Measurements from ENCODE around the gene TBX4.

TBX4 gene

DNA sequence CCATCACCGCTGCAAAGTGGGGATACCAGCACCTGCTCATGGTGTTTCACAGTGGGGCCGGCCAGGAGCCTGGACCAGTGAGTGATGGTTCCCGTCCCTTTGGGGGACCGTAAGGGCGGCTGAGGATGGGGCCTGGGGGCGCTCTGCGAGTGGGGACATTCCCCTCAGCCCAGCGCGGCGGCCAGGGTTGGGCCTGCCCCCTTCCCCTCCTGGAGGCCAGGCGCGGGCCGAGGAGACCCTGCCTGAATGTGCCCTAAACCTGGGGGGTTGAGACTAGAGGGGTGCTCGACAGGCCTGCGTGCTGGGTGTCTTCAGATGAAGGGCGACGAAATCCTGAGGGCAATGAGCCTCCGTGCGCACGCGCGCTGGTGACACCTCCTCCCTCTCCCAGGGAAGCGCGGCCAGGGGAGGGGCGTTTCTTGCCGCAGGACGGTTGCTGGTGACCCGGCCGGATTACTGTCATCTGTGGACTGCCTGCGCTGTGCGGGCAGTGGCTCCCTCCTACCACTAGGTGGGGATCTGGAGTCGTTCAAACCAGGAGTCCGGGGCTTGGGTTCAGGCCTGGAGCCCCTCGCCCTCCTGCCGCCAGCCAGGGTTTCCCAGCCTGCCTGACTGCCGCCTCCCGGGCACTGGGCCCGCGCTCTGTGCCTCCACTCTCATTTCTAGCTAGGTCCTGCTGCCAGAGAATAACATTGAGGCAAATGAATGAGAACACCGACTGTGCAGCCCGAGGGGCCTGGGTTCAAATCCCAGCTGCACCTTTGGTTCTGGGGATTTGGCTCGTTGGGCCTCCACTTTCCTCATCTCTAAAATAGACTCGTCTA lies 35.5 kb upstream of the TBX4 start:
- H3K9me3 ChIP-seq (ENCODE audit: low read depth, low read length), result no peaks in the 10 kb centered on the region
- no peak overlapping the region for H3K4me3 ChIP-seq
- no peak overlapping the region for H3K27ac ChIP-seq
- no peak for DNase-seq (ENCODE audit: low read depth, low spot score)
- TF ChIP-seq EZH2 (IDR thresholded peaks at IDR 0.05), result no peak
- no peak for TF ChIP-seq FOXP2 (optimal IDR thresholded peaks at IDR 0.05; ENCODE audit: control extremely low read depth, extremely low read length, insufficient read depth)
- no peak for TF ChIP-seq POLR2AphosphoS5 (IDR thresholded peaks at IDR 0.05; ENCODE audit: borderline replicate concordance, low read depth, low read length)
- H3K9ac ChIP-seq (ENCODE audit: insufficient read length), result no peak overlapping the region
- no peaks in the 10 kb centered on the region for H3K36me3 ChIP-seq (ENCODE audit: insufficient read depth, low read length)

DNA sequence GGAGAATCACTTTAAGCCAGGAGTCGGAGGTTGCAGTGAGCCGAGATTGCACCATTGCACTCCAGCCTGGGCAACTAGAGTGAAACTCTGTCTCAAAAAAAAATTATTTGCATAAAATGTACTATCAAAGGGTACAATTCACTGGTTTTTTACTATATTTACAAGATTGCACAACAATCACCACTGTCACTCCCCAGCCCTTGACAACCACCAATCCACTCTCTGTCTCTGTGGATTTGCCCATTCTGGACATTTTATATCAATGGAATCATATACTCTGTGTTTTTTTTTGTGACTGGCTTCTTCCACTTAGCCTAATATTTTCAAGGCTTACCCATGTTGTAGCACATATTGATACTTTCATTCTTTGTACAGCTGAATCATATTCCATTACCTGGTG lies 33.8 kb upstream of the TBX4 start:
- TF ChIP-seq POLR2AphosphoS5 (IDR thresholded peaks at IDR 0.05; ENCODE audit: borderline replicate concordance, low read depth, low read length), result no peak
- no peak for TF ChIP-seq FOXP2 (optimal IDR thresholded peaks at IDR 0.05; ENCODE audit: control extremely low read depth, extremely low read length, insufficient read depth)
- TF ChIP-seq EZH2 (IDR thresholded peaks at IDR 0.05), result no peak
- Histone ChIP-seq H3K36me3 (ENCODE audit: insufficient read depth, low read length) (no peaks in the 10 kb centered on the region), H3K9ac (ENCODE audit: insufficient read length) (no peak overlapping the region), H3K4me3 (no peak overlapping the region), H3K27ac (no peak overlapping the region), H3K9me3 (ENCODE audit: low read depth, low read length) (no peaks in the 10 kb centered on the region)
- no peak for DNase-seq (ENCODE audit: low read depth, low spot score)

GRCh38 chr17:61419496-61420046 lies 32.7 kb upstream of the TBX4 start:
- no peaks in the 10 kb centered on the region for H3K9me3 ChIP-seq (ENCODE audit: low read depth, low read length)
- no peak overlapping the region for H3K27ac ChIP-seq
- no peak overlapping the region for H3K9ac ChIP-seq (ENCODE audit: insufficient read length)
- TF ChIP-seq EZH2 (IDR thresholded peaks at IDR 0.05) (no peak), POLR2AphosphoS5 (IDR thresholded peaks at IDR 0.05; ENCODE audit: borderline replicate concordance, low read depth, low read length) (no peak), FOXP2 (optimal IDR thresholded peaks at IDR 0.05; ENCODE audit: control extremely low read depth, extremely low read length, insufficient read depth) (no peak)
- no peak overlapping the region for H3K4me3 ChIP-seq
- DNase-seq (ENCODE audit: low read depth, low spot score), result no peak
- no peaks in the 10 kb centered on the region for H3K36me3 ChIP-seq (ENCODE audit: insufficient read depth, low read length)

GRCh38 chr17:61420052-61420451 lies 32.2 kb upstream of the TBX4 start:
- Histone ChIP-seq H3K36me3 (ENCODE audit: insufficient read depth, low read length) (no peaks in the 10 kb centered on the region), H3K4me3 (no peak overlapping the region), H3K9me3 (ENCODE audit: low read depth, low read length) (no peaks in the 10 kb centered on the region), H3K9ac (ENCODE audit: insufficient read length) (no peak overlapping the region), H3K27ac (no peak overlapping the region)
- no peak for TF ChIP-seq FOXP2 (optimal IDR thresholded peaks at IDR 0.05; ENCODE audit: control extremely low read depth, extremely low read length, insufficient read depth)
- no peak for TF ChIP-seq POLR2AphosphoS5 (IDR thresholded peaks at IDR 0.05; ENCODE audit: borderline replicate concordance, low read depth, low read length)
- no peak for TF ChIP-seq EZH2 (IDR thresholded peaks at IDR 0.05)
- DNase-seq (ENCODE audit: low read depth, low spot score), result no peak

DNA sequence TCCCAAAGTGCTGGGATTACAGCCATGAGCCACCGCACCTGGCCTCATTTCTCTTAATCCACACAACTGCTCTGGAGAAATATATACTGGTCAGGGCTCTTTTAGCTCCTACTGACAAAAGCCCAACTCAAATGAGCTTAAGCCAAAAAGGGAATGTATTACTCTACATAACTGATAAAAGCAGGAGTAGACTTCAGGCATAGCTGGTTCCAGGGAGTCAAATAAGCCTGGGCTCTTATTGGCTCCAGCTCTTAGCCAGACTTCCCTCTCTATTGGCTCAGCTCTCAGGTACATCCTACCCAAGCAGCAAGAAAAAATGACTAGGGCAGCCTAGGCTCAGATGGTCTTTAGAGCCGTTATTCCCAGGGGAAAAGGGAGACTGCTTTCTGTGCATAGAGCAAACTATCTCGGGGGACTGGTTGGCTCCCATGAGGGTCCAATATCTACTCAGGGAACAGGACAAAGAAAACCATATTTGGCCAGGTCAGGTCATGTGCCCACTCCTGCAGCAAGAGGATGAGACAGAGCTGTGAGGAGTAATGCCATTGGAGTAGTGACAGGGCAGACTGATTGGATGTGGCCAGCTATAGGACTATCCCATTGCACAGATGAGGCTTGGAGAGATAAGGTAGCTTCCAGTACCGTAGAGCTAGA lies 31.4 kb upstream of the TBX4 start:
- H3K4me3 ChIP-seq, result no peak overlapping the region
- no peak for DNase-seq (ENCODE audit: low read depth, low spot score)
- no peak overlapping the region for H3K9ac ChIP-seq (ENCODE audit: insufficient read length)
- H3K36me3 ChIP-seq (ENCODE audit: insufficient read depth, low read length), result no peaks in the 10 kb centered on the region
- no peaks in the 10 kb centered on the region for H3K9me3 ChIP-seq (ENCODE audit: low read depth, low read length)
- H3K27ac ChIP-seq, result no peak overlapping the region
- TF ChIP-seq EZH2 (IDR thresholded peaks at IDR 0.05) (no peak), POLR2AphosphoS5 (IDR thresholded peaks at IDR 0.05; ENCODE audit: borderline replicate concordance, low read depth, low read length) (no peak), FOXP2 (optimal IDR thresholded peaks at IDR 0.05; ENCODE audit: control extremely low read depth, extremely low read length, insufficient read depth) (no peak)

DNA sequence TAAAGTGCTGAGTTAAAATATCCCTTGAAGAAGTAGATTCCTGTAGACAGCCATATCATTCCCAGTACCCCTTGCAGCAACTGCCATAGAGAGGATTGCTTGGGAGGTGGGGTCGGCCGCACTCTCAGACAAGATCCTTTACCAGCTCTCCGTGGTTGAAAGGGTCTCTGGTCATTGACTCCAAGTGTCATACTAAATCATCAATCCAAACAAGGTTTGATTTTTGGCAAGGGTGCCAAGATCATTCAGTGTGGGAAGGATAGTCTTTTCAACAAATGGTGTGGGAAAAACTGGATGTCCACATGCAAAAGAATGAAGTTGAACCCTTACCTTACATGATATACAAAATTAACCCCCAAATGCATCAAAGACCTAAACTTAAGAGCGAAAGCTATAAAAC lies 30.8 kb upstream of the TBX4 start:
- no peak for DNase-seq (ENCODE audit: low read depth, low spot score)
- Histone ChIP-seq H3K36me3 (ENCODE audit: insufficient read depth, low read length) (no peaks in the 10 kb centered on the region), H3K4me3 (no peak overlapping the region), H3K9me3 (ENCODE audit: low read depth, low read length) (no peaks in the 10 kb centered on the region), H3K27ac (no peak overlapping the region), H3K9ac (ENCODE audit: insufficient read length) (no peak overlapping the region)
- TF ChIP-seq POLR2AphosphoS5 (IDR thresholded peaks at IDR 0.05; ENCODE audit: borderline replicate concordance, low read depth, low read length) (no peak), EZH2 (IDR thresholded peaks at IDR 0.05) (no peak), FOXP2 (optimal IDR thresholded peaks at IDR 0.05; ENCODE audit: control extremely low read depth, extremely low read length, insufficient read depth) (no peak)

DNA sequence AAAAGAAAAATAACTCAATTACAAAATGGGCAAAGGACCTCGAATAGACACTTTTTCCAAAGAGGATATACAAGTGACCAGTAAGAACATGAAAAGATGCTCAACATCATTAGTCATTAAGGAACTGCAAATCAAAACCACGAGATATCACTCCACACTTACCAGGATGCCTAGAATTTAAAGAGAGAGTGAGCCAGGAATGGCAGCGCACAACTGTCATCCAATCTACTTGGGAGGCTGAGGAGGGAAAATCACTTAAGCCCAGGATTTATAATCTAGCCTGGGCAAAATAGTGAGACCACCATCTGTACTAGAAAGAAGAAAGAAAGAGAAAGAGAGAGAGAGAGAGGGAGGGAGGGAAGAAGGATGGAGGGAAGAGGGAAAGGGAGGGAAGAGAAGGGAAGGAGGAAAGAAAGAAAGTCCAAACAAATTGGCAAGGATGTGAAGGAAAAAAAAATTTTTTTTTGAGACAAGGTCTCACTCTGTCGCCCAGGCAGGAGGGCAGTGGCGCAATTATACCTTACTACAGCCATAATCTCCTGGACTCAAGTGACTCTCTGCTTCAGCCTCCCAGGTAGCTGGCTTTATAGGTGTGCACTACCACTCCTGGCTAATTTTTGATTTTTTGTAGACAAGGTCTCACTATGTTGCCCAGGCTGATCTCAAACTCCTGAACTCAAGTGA lies 30.0 kb upstream of the TBX4 start:
- Histone ChIP-seq H3K4me3 (no peak overlapping the region), H3K9ac (ENCODE audit: insufficient read length) (no peak overlapping the region), H3K9me3 (ENCODE audit: low read depth, low read length) (no peaks in the 10 kb centered on the region), H3K36me3 (ENCODE audit: insufficient read depth, low read length) (no peaks in the 10 kb centered on the region), H3K27ac (no peak overlapping the region)
- TF ChIP-seq POLR2AphosphoS5 (IDR thresholded peaks at IDR 0.05; ENCODE audit: borderline replicate concordance, low read depth, low read length) (no peak), EZH2 (IDR thresholded peaks at IDR 0.05) (no peak), FOXP2 (optimal IDR thresholded peaks at IDR 0.05; ENCODE audit: control extremely low read depth, extremely low read length, insufficient read depth) (no peak)
- no peak for DNase-seq (ENCODE audit: low read depth, low spot score)

DNA sequence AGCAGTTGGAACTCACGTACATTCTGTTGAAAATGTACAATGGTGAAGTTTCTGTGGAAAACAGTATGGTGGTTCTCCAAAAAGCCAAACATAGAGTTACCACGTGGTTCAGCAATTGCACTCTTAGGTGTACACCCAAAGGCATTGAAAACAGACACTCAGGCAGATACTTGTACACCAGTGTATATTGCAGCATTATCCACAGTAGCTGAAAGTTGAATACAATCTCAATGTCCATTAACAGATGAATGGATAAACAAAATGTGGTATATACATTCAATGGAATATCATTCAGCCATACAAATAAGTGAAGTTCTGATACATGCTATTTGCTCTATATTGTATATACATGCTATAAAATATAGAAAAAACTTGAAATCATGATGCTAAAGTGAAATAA lies 29.4 kb upstream of the TBX4 start:
- Histone ChIP-seq H3K36me3 (ENCODE audit: insufficient read depth, low read length) (no peaks in the 10 kb centered on the region), H3K9ac (ENCODE audit: insufficient read length) (no peak overlapping the region), H3K9me3 (ENCODE audit: low read depth, low read length) (no peaks in the 10 kb centered on the region), H3K4me3 (no peak overlapping the region), H3K27ac (no peak overlapping the region)
- no peak for DNase-seq (ENCODE audit: low read depth, low spot score)
- TF ChIP-seq EZH2 (IDR thresholded peaks at IDR 0.05) (no peak), FOXP2 (optimal IDR thresholded peaks at IDR 0.05; ENCODE audit: control extremely low read depth, extremely low read length, insufficient read depth) (no peak), POLR2AphosphoS5 (IDR thresholded peaks at IDR 0.05; ENCODE audit: borderline replicate concordance, low read depth, low read length) (no peak)
